Measurements from ENCODE around the gene TEX22.

The TEX22 gene

DNA sequence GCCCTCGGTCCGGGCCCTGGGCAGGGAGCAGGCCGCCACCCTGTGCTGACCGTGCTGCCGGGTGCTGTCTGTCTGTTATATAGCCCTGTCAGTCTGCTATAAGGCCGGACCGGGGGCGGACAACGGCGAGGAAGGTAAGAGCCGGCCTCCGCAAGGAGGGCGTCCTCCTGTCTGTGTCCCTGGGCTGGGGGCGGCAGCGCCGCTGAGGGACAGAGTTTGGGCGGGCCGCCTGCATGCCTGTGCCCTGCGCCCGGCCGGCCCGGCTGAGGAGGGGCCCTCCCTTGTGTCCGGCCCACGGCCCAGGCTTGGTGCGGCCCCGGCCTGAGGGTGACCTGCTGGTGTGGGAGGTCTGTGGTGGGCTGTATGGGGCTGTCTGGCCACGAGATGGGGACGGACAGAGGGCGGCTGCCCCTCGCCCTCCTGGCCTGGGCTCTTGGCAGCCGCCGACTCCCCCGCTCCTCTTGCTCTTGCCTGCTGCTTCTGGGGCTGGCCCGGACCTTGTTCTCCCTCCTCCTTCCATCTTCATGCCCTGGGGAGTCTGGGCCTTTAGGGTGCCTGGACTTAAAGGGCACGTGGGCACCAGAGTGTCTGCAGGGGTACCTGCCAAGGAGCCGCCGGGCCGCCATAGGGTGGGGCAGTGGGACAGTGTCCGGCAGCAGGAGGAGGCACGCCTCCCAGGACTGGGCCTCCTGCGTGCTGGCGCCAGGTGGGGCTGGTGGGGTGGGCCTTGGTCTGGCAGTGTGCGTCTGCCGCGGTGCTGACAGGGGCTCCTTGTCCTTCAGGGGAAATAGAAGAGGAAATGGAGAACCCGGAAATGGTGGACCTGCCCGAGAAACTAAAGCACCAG is 51.2 kb downstream of the TEX22 start:
- Mint-ChIP-seq H3K27ac (ENCODE audit: low read depth) (no peak overlapping the region), H3K27me3 (no peaks in the 10 kb centered on the region), H3K4me1 (peaks cover 10% of the 10 kb centered on the region), H3K9me3 (no peaks in the 10 kb centered on the region), H3K4me3 (no peak overlapping the region), H3K36me3 (ENCODE audit: insufficient read depth) (peaks cover 2% of the 10 kb centered on the region)
- DNase-seq (ENCODE audit: low spot score in 2 of 2) (no peak), ATAC-seq (replicated peaks; ENCODE audit: extremely low read depth, poor library complexity, severe bottlenecking) (no peak)

DNA sequence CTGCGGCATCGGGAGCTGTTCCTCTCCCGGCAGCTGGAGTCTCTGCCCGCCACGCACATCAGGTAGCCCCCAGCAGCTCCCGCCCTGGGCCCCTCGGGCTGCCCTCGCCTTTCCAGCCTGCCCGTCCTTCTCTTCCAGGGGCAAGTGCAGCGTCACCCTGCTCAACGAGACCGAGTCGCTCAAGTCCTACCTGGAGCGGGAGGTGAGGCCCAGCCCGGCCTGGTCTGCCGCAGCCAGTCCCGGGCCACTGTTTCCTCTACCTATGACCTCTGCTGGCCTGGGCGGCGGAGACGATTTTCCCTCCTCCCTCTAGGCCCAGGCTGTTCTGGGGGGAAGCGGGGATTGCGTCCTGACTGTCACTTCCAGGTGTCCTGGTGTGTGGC is 51.8 kb downstream of the TEX22 start:
- Mint-ChIP-seq H3K27ac (ENCODE audit: low read depth) (no peak overlapping the region), H3K4me1 (peaks cover 10% of the 10 kb centered on the region), H3K27me3 (no peaks in the 10 kb centered on the region), H3K4me3 (no peak overlapping the region), H3K9me3 (no peaks in the 10 kb centered on the region), H3K36me3 (ENCODE audit: insufficient read depth) (peaks cover 5% of the 10 kb centered on the region)
- ATAC-seq (replicated peaks; ENCODE audit: extremely low read depth, poor library complexity, severe bottlenecking), result no peak
- DNase-seq (ENCODE audit: low spot score in 2 of 2), result no peak

DNA sequence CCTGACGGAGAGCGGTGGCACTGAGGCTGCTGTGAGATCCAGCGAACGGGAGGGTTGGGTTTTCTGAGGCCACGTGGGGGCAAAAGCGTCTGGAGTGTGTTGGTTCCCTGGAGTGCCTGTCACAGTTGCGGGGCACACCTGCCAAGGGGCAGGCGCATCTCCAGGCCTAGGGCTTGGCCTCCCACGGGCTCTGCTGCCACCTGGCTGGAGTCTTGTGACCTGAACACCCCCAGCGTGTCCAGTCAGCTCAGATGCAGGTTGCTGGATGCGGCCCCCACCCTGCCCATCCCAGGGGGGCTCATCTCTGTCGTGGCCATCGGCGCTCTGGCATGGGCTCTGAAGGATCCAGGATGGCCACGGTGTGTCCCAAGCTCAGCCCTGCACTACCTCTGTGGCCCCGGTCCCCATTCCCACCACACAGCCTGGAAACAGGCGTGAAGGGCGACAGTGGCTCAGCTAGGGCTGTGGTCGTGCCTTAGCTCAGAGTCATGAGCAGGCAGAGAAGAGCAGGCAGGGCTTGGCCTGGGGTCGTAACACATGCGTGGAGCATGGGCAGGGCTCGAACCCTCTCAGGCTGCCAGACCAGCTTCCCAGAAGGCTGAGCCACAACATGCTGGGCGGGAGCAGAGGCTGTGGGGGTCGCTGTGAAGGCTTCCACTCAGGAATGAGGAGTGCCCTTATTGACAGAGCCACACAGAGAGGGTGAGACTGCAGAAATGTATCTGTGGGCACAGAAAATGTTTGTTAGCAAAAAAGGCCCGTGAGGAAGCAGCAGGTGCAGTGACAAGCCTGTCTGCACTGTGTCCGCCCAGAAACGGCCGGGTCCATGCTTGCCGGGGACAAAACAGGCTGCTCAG is 52.8 kb downstream of the TEX22 start:
- Mint-ChIP-seq H3K9me3 (no peaks in the 10 kb centered on the region), H3K27ac (ENCODE audit: low read depth) (no peak overlapping the region), H3K4me3 (no peak overlapping the region), H3K36me3 (ENCODE audit: insufficient read depth) (peaks cover 7% of the 10 kb centered on the region), H3K27me3 (no peaks in the 10 kb centered on the region), H3K4me1 (peaks cover 10% of the 10 kb centered on the region)
- DNase-seq (ENCODE audit: low spot score in 2 of 2) (no peak), ATAC-seq (replicated peaks; ENCODE audit: extremely low read depth, poor library complexity, severe bottlenecking) (no peak)

DNA sequence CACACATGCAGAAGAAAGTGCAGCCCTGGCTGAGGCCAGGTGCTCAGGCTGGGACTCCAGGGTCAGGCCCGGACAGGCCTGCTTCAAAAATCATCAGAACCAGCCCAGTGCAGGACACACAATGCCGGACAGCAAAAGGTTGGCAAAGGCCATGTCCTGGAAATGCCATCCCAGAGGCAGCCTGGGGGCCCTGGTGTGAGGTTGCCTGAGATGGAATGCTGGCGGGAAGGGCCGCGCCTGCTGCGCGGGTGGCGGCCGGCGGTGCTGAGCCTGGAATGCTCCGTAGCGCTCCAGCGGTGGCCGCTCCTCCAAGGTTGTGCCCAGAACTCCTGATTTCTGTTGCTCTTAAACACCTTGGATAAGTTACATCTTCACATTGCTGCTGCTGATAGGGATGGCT is 54.6 kb downstream of the TEX22 start:
- Mint-ChIP-seq H3K9me3 (no peaks in the 10 kb centered on the region), H3K36me3 (ENCODE audit: insufficient read depth) (peaks cover 5% of the 10 kb centered on the region), H3K4me1 (peaks cover 7% of the 10 kb centered on the region), H3K27ac (ENCODE audit: low read depth) (no peak overlapping the region), H3K4me3 (no peak overlapping the region), H3K27me3 (no peaks in the 10 kb centered on the region)
- DNase-seq (ENCODE audit: low spot score in 2 of 2), result no peak
- no peak for ATAC-seq (replicated peaks; ENCODE audit: extremely low read depth, poor library complexity, severe bottlenecking)

DNA sequence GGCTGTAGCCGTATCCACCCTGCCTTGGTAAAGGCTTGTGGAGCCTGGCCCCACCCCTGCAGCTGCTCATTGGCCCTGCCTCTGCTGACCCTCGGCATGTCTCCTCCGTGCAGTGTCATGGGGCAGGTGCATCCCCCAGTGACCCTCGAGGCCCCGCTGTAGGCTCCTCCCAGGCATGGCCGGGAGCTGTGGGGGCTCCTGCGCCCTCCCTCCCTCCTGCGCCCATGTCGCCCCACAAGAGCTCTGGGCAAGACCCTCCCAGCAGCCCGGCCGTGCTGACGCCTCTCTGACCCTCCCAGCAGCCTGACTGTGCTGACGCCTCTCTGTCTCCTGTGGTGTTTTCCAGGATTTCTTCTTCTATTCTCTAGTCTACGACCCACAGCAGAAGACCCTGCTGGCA is 55.5 kb downstream of the TEX22 start:
- Mint-ChIP-seq H3K4me1 (no peaks in the 10 kb centered on the region), H3K27ac (ENCODE audit: low read depth) (no peak overlapping the region), H3K36me3 (ENCODE audit: insufficient read depth) (peaks cover 5% of the 10 kb centered on the region), H3K27me3 (no peaks in the 10 kb centered on the region), H3K4me3 (no peak overlapping the region), H3K9me3 (no peaks in the 10 kb centered on the region)
- no peak for DNase-seq (ENCODE audit: low spot score in 2 of 2)
- no peak for ATAC-seq (replicated peaks; ENCODE audit: extremely low read depth, poor library complexity, severe bottlenecking)

DNA sequence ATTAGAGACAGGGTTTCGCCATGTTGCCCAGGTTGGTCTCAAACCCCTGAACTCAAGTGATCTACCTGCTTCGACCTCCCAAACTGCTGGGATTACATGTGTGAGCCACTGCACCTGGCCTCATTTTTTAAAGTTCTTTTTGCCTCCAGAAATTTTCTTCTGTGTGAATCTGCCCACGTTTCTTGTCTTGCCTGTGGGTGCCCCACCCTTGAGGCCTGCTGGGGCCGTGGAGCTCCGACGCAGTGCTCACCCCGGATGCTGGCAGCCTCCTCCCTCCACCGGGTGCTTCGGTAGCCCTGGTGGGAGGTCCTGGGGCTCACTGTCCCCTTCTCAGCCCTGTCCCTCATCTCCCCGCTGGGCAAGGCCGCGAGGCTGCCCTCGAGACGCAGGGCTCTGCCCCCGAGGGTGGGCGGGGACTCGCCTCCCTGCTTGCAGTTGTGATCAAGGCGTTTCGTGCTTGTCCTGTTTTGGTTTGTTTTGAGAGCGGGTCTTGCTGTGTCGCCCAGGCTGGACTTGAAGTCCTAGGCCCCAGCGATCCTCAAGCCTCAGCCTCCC is 56.8 kb downstream of the TEX22 start:
- Mint-ChIP-seq H3K9me3 (no peaks in the 10 kb centered on the region), H3K4me1 (no peaks in the 10 kb centered on the region), H3K27me3 (no peaks in the 10 kb centered on the region), H3K4me3 (no peak overlapping the region), H3K27ac (ENCODE audit: low read depth) (no peak overlapping the region), H3K36me3 (ENCODE audit: insufficient read depth) (peaks cover 5% of the 10 kb centered on the region)
- DNase-seq (ENCODE audit: low spot score in 2 of 2), result no peak
- ATAC-seq (replicated peaks; ENCODE audit: extremely low read depth, poor library complexity, severe bottlenecking), result no peak

DNA sequence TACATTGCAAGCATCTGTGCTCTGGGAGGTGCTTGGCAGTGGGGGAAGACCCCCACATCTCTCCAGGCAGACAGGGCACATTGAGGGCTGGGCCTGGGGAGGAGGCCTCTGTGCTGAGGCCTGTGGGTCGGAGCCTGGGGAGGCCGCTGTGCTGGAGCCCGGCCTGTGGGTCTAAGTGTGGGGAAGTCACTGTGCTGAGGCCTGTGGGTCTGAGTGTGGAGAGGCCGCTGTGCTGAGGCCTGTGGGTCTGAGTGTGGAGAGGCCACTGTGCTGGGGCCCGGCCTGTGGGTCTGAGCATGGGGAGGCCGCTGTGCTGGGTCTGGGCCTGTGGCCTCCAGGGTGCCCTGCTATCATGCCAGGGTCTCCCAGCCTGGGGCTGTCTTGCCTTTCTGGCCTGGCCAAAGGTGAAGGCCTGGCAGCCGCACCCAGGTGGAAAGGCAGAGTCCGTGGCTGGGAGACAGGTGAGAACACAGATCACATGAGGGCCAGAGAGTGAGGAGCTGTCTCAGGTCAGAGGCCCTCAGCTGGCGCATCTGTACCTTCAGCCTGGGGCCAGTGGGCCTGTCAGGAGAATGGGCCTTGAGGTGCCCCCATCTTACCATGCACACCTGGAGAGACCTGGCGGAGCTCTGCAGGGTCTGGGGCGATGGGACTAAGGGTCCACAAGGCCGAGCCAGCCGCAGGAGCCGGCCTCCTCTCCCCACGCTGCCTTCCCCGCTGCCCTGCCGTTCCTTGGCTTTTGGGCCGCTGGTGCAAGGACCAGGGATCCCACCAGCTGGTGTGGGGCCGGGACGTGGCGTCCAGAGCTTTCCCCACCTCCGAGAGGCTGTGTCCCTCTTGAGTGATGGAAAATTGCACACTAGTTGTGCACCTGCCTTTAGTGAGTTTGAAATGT is 57.7 kb downstream of the TEX22 start:
- Mint-ChIP-seq H3K36me3 (ENCODE audit: insufficient read depth) (peaks cover 5% of the 10 kb centered on the region), H3K4me1 (no peaks in the 10 kb centered on the region), H3K27ac (ENCODE audit: low read depth) (no peak overlapping the region), H3K4me3 (no peak overlapping the region), H3K9me3 (no peaks in the 10 kb centered on the region), H3K27me3 (no peaks in the 10 kb centered on the region)
- DNase-seq (ENCODE audit: low spot score in 2 of 2) (no peak), ATAC-seq (replicated peaks; ENCODE audit: extremely low read depth, poor library complexity, severe bottlenecking) (no peak)

DNA sequence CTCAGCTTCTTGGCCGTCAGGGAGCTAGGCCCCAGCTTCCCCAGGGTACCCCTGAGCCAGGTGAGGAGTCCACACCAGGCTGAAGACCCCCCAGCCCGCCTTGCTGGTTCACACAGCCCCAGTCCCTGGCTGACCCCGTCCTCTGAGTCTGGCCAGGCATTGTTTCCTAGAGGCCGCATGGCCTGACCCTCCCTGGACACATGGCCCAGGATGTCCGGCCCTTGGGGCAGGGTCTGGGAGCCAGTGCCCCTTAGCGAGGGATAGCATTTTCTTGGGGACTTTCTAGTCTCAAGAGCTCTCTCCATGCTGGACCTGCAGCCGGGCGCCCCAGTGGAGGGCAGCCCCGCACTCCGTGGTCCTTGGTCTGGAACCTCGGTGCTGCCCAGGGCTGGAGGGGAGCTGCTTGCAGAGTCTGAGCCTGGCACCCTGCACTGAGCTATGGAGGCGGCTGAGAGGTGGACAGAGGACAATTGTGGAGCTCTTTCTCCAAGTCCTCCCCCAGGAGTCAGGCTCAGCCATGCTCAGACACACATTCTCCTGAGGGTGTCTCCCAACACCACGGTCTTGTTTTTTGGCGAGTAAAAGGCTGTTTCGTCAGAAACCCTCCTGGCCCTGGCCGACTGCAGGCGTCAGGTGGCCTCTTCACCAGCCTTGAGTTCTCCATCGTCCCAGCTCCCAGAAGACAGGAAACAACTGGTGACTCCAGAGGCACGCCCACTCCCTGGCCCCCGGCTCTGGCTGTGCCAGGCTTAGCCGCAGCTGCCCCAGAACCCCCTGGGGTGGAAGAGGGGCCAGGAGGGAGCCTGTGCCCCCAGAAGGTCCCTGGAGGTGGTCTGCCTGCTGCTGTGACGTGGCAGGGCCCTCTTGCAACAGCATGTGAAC is 58.6 kb downstream of the TEX22 start:
- Mint-ChIP-seq H3K36me3 (ENCODE audit: insufficient read depth) (peaks cover 5% of the 10 kb centered on the region), H3K27ac (ENCODE audit: low read depth) (no peak overlapping the region), H3K4me3 (no peak overlapping the region), H3K4me1 (no peaks in the 10 kb centered on the region), H3K9me3 (no peaks in the 10 kb centered on the region), H3K27me3 (no peaks in the 10 kb centered on the region)
- DNase-seq (ENCODE audit: low spot score in 2 of 2), result no peak
- ATAC-seq (replicated peaks; ENCODE audit: extremely low read depth, poor library complexity, severe bottlenecking), result no peak

DNA sequence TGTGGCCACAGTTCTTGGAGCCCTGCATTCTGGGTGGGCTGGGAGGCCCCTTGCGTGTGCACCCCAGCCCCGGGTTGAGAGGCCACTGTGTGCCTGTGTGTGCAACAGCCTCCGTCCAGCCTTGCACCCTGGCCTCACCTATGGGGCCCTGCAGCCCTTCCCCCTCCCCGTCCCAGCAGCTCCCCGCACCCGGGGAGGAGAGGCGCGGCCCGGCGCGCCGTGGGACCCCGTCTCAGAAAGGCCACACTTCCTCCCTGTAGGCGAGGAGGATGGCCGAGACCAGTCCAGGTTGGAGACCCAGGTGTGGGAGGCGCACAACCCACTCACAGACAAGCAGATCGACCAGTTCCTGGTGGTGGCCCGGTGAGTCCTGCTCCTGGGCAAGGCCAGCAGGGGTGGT is 59.7 kb downstream of the TEX22 start:
- H3K9me3 Mint-ChIP-seq, result no peaks in the 10 kb centered on the region
- no peak for ATAC-seq (replicated peaks; ENCODE audit: extremely low read depth, poor library complexity, severe bottlenecking)
- no peak overlapping the region for H3K27ac Mint-ChIP-seq (ENCODE audit: low read depth)
- no peak for DNase-seq (ENCODE audit: low spot score in 2 of 2)
- H3K4me3 Mint-ChIP-seq, result no peak overlapping the region
- no peaks in the 10 kb centered on the region for H3K4me1 Mint-ChIP-seq
- H3K27me3 Mint-ChIP-seq, result no peaks in the 10 kb centered on the region
- H3K36me3 Mint-ChIP-seq (ENCODE audit: insufficient read depth), result peaks cover 5% of the 10 kb centered on the region

DNA sequence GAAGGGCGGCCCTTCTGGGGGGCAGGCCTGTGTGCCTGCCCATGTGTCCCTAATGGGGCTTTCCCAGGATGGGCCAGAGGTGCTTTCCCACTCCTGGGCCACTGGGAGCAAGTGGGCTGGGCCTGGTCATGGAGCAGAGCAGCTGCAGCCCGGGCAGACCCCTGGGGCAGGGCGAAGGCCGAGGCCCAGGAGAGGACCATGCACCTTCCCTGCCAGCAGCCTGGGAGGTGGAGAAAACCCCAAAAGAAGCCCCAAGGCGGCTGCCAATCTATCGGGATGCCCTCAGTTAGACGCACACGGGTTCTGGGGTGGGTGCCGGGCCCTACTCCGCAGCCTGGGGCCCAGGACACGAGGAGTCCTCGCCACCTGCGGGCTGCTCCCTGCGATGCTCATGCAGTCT is 60.2 kb downstream of the TEX22 start:
- DNase-seq (ENCODE audit: low spot score in 2 of 2) (no peak), ATAC-seq (replicated peaks; ENCODE audit: extremely low read depth, poor library complexity, severe bottlenecking) (no peak)
- Mint-ChIP-seq H3K27ac (ENCODE audit: low read depth) (no peak overlapping the region), H3K36me3 (ENCODE audit: insufficient read depth) (peaks cover 5% of the 10 kb centered on the region), H3K9me3 (no peaks in the 10 kb centered on the region), H3K27me3 (no peaks in the 10 kb centered on the region), H3K4me1 (no peaks in the 10 kb centered on the region), H3K4me3 (no peak overlapping the region)

DNA sequence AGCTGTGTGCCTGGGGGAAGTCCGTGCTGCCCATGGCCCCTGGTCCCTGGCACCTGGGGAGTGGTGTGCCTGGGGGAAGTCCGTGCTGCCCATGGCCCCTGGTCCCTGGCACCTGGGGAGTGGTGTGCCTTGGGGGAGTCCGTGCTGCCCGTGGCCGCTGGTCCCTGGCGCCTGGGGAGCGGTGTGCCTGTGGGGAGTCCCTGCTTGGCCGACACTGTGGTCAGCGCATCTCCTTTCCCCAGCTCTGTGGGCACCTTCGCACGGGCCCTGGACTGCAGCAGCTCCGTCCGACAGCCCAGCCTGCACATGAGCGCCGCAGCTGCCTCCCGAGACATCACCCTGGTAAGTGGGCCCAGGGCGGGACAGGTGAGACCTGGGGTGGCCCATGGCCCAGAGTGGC is 61.8 kb downstream of the TEX22 start:
- H3K9me3 Mint-ChIP-seq, result no peaks in the 10 kb centered on the region
- ATAC-seq (replicated peaks; ENCODE audit: extremely low read depth, poor library complexity, severe bottlenecking), result no peak
- H3K4me3 Mint-ChIP-seq, result no peak overlapping the region
- H3K4me1 Mint-ChIP-seq, result no peaks in the 10 kb centered on the region
- H3K36me3 Mint-ChIP-seq (ENCODE audit: insufficient read depth), result peaks cover 8% of the 10 kb centered on the region
- no peaks in the 10 kb centered on the region for H3K27me3 Mint-ChIP-seq
- no peak overlapping the region for H3K27ac Mint-ChIP-seq (ENCODE audit: low read depth)
- DNase-seq (ENCODE audit: low spot score in 2 of 2), result no peak

Data from central memory CD8-positive, alpha-beta T cell (primary cell).